HEK293T (cell line): ENCODE results near the gene BMPR2.
"Not testable (repeated sequence)": the region's sequence is repeated elsewhere in the genome, so short reads cannot be mapped to it uniquely, and the experiment has no call there.

Experiments used
- CTCF ChIA-PET: fragments of 350-600 bp; formaldehyde crosslinking; extraction: SDS; loops from one replicate; lab custom pipeline; 2021; ENCODE audit warnings: antibody characterized with exemption, inconsistent platforms; lab: Yijun Ruan, JAX
- POLR2A ChIA-PET: fragments of 350-600 bp; formaldehyde crosslinking; extraction: SDS; loops from one replicate; lab custom pipeline; 2020; ENCODE audit warnings: antibody characterized with exemption, inconsistent platforms; lab: Yijun Ruan, JAX
- DNase-seq: peaks from one replicate; pipeline ENCODE4 v3.0.0; 2012; ENCODE audit warnings: mixed read lengths; ENCODE audit errors: extremely low spot score
- ARNT ChIP-seq: fragments of 450-650 bp; IDR thresholded peaks from 2 replicates; pipeline ENCODE4 v1.6.1; 2017; ENCODE audit warnings: mild to moderate bottlenecking
- BHLHE40 ChIP-seq: fragments of 450-650 bp; IDR thresholded peaks from 2 replicates; pipeline ENCODE4 v1.6.1; 2016; ENCODE audit warnings: mild to moderate bottlenecking, moderate library complexity, borderline replicate concordance
- CTBP1 ChIP-seq: fragments of 450-650 bp; IDR thresholded peaks from 2 replicates; pipeline ENCODE4 v1.6.1; 2016; ENCODE audit warnings: borderline replicate concordance
- ELF4 ChIP-seq: fragments of 450-650 bp; IDR thresholded peaks from 2 replicates; pipeline ENCODE4 v1.6.1; 2017; ENCODE audit warnings: antibody characterized with exemption
- FOXA1 ChIP-seq: fragments of 450-650 bp; IDR thresholded peaks from 2 replicates; pipeline ENCODE4 v1.6.1; 2016; ENCODE audit warnings: mild to moderate bottlenecking
- FOXK2 ChIP-seq: fragments of 450-650 bp; IDR thresholded peaks from 2 replicates; pipeline ENCODE4 v1.6.1; 2016; ENCODE audit warnings: mild to moderate bottlenecking
- FOXM1 ChIP-seq: fragments of 450-650 bp; IDR thresholded peaks from 2 replicates; pipeline ENCODE4 v1.6.1; 2017; ENCODE audit warnings: mild to moderate bottlenecking, borderline replicate concordance
- HDGF ChIP-seq: fragments of 450-650 bp; IDR thresholded peaks from 2 replicates; pipeline ENCODE4 v1.6.1; 2017; ENCODE audit warnings: antibody characterized with exemption, borderline replicate concordance
- L3MBTL2 ChIP-seq: fragments of 450-650 bp; conservative IDR thresholded peaks from 2 replicates; pipeline ENCODE4 v1.6.1; 2016; ENCODE audit warnings: mild to moderate bottlenecking
- LEF1 ChIP-seq: fragments of 450-650 bp; IDR thresholded peaks from 2 replicates; pipeline ENCODE4 v1.6.1; 2017; ENCODE audit warnings: mild to moderate bottlenecking, borderline replicate concordance
- NFRKB ChIP-seq: fragments of 450-650 bp; IDR thresholded peaks from 2 replicates; pipeline ENCODE4 v1.6.1; 2016; ENCODE audit warnings: mild to moderate bottlenecking, moderate library complexity
- PKNOX1 ChIP-seq: fragments of 450-650 bp; IDR thresholded peaks from 2 replicates; pipeline ENCODE4 v1.6.1; 2016
- SP1 ChIP-seq: fragments of 450-650 bp; IDR thresholded peaks from 2 replicates; pipeline ENCODE4 v1.6.1; 2017
- SUZ12 ChIP-seq: fragments of 450-650 bp; IDR thresholded peaks from 2 replicates; pipeline ENCODE4 v1.6.1; 2016; ENCODE audit warnings: mild to moderate bottlenecking
- TARDBP ChIP-seq: fragments of 450-650 bp; IDR thresholded peaks from 2 replicates; pipeline ENCODE4 v1.6.1; 2016
- ZNF384 ChIP-seq: fragments of 450-650 bp; IDR thresholded peaks from 2 replicates; pipeline ENCODE4 v1.6.1; 2016

The BMPR2 gene

DNA sequence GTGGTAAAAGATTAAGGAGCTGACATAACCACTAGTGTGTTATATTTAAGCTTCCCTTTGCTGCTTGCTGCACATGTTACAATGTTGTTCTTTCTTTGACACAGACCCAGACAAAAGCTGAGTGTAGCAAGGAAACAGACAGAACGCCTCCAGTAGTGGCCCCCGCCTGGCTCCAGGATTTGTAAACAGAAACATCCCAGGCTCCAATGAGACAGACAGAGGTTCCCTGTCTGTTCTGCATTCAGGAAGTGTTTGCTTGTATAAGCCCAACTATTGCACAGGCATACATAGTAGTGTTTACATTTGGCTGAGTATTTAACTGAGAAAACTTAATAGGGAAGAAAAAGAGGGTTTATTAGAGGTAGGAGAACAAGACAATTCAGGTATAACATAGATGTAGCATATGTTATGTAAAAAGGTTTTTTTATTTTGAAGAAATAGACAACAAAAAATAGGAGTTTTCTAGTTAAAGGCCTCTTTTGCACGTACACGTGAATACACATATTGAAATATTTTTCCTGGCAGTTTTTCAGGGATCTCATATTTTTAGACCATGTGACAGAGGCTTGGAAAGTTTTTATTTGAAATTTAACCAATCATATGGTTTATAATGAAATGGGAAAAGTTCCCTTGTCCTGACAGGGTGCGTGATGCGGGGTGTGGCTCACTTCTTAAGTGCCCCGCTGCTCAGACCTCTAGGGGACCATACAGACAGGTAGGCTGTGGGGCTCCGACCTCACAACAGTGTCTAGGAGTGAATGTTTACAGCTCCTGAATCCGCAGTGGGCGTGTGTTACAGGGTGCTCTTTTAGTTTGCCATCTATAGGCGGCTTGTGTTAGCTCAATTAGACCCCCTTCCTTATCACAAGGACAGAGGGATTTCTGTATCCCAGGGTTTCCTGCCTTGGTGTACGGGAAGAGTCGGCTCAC lies 118.4 kb downstream of the BMPR2 start:
- no peak for TF ChIP-seq L3MBTL2
- TF ChIP-seq CTBP1, result no peak
- no peak for TF ChIP-seq HDGF
- TF ChIP-seq FOXK2, result no peak
- no peak for TF ChIP-seq PKNOX1
- TF ChIP-seq TARDBP, result no peak
- no peak for TF ChIP-seq FOXA1
- TF ChIP-seq BHLHE40, result no peak
- TF ChIP-seq SP1, result no peak
- TF ChIP-seq SUZ12, result no peak
- TF ChIP-seq NFRKB, result no peak
- no peak for TF ChIP-seq ELF4
- TF ChIP-seq FOXM1, result no peak
- no peak for TF ChIP-seq ZNF384
- no peak for TF ChIP-seq ARNT
- POLR2A ChIA-PET, result no interaction called here
- DNase-seq, result peak; percentile 23
- CTCF ChIA-PET, result no interaction called here

- ChIA-PET CTCF (no interaction called here), POLR2A (no interaction called here)
- DNase-seq, result no peak
- no peak for TF ChIP-seq PKNOX1
- TF ChIP-seq ZNF384, result no peak
- TF ChIP-seq NFRKB, result no peak
- no peak for TF ChIP-seq FOXA1
- no peak for TF ChIP-seq ARNT
- no peak for TF ChIP-seq L3MBTL2
- TF ChIP-seq FOXK2, result no peak
- TF ChIP-seq BHLHE40, result no peak
- no peak for TF ChIP-seq FOXM1
- no peak for TF ChIP-seq CTBP1
- TF ChIP-seq SP1, result no peak
- no peak for TF ChIP-seq ELF4
- TF ChIP-seq SUZ12, result no peak
- no peak for TF ChIP-seq HDGF
- TF ChIP-seq TARDBP, result no peak
- no peak for TF ChIP-seq LEF1
Measured at GRCh38 chr2:202495230-202495604, 119.1 kb downstream of the BMPR2 start.

GRCh38 chr2:202496835-202497472 lies 120.8 kb downstream of the BMPR2 start:
- POLR2A ChIA-PET, CTCF ChIA-PET, DNase-seq: not testable (repeated sequence)

DNA sequence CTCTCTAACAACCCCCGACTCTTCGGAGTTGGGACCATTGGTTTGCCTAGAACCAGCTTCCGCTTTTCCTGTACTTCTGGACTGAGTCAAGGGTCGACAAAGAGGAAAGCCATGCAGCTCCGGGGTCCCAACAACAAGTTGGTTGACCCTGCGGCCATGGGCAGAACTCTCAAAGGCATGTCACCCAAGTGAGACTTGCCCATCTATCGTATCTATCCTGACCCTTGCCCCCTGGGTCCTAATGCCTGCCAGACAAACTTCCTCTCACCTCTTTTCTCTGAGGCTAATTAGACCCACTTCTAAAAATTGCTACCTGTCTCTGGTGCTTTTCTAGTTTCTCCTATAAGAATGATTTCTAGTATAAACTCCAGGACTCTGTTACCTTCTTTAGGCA lies 121.3 kb downstream of the BMPR2 start:
- DNase-seq, CTCF ChIA-PET, POLR2A ChIA-PET: not testable (repeated sequence)

GRCh38 chr2:202499841-202500240 lies 123.7 kb downstream of the BMPR2 start:
- POLR2A ChIA-PET, DNase-seq, CTCF ChIA-PET: not testable (repeated sequence)

- CTCF ChIA-PET, DNase-seq, POLR2A ChIA-PET: not testable (repeated sequence)
Measured at GRCh38 chr2:202503276-202503675, 127.1 kb downstream of the BMPR2 start.

GRCh38 chr2:202508686-202509085 lies 132.6 kb downstream of the BMPR2 start:
- no peak for DNase-seq
- ChIA-PET POLR2A (no interaction called here), CTCF (no interaction called here)
- no peak for TF ChIP-seq ARNT
- TF ChIP-seq CTBP1, result no peak
- TF ChIP-seq L3MBTL2, result no peak
- no peak for TF ChIP-seq PKNOX1
- no peak for TF ChIP-seq BHLHE40
- TF ChIP-seq ZNF384, result no peak
- no peak for TF ChIP-seq SP1
- TF ChIP-seq SUZ12, result no peak
- no peak for TF ChIP-seq FOXK2
- no peak for TF ChIP-seq ELF4
- TF ChIP-seq LEF1, result no peak
